Measurements from ENCODE around the gene CHRNE.
A peak's percentile ranks its signal among the peaks of the same experiment; 100 is the strongest.
"Not testable (repeated sequence)": the region's sequence is repeated elsewhere in the genome, so short reads cannot be mapped to it uniquely, and the experiment has no call there.

CHRNE gene

GRCh38 chr17:4921320-4921719 lies 18.4 kb upstream of the CHRNE start:
- FAIRE-seq = no peak
- TF ChIP-seq POLR2A (IDR thresholded peaks at IDR 0.05; ENCODE audit: low read depth, low read length) = no peak
- TF ChIP-seq TAF1 (IDR thresholded peaks at IDR 0.05; ENCODE audit: borderline replicate concordance, low read depth, low read length) = no peak
- no peak for TF ChIP-seq POLR2AphosphoS5 (IDR thresholded peaks at IDR 0.05; ENCODE audit: low read depth, low read length)
- DNase-seq (ENCODE audit: insufficient read length) = no peak

GRCh38 chr17:4920351-4921048 lies 17.6 kb upstream of the CHRNE start:
- TF ChIP-seq TAF1 (IDR thresholded peaks at IDR 0.05; ENCODE audit: borderline replicate concordance, low read depth, low read length) (no peak), POLR2A (IDR thresholded peaks at IDR 0.05; ENCODE audit: low read depth, low read length) (no peak), POLR2AphosphoS5 (IDR thresholded peaks at IDR 0.05; ENCODE audit: low read depth, low read length) (no peak)
- no peak for FAIRE-seq
- DNase-seq (ENCODE audit: insufficient read length) = no peak

GRCh38 chr17:4919511-4920047 lies 16.7 kb upstream of the CHRNE start:
- no peak for FAIRE-seq
- no peak for DNase-seq (ENCODE audit: insufficient read length)
- no peak for TF ChIP-seq POLR2AphosphoS5 (IDR thresholded peaks at IDR 0.05; ENCODE audit: low read depth, low read length)

GRCh38 chr17:4914551-4914950 lies 11.7 kb upstream of the CHRNE start:
- FAIRE-seq = not testable (repeated sequence)

GRCh38 chr17:4913994-4914393 lies 11.1 kb upstream of the CHRNE start:
- no peak for TF ChIP-seq POLR2AphosphoS5 (IDR thresholded peaks at IDR 0.05; ENCODE audit: low read depth, low read length)
- TF ChIP-seq POLR2A (IDR thresholded peaks at IDR 0.05; ENCODE audit: low read depth, low read length) = no peak
- TF ChIP-seq TAF1 (IDR thresholded peaks at IDR 0.05; ENCODE audit: borderline replicate concordance, low read depth, low read length) = no peak
- DNase-seq (ENCODE audit: insufficient read length) = no peak
- no peak for FAIRE-seq

More at GRCh38 chr17:4914551-4914950, 11.7 kb upstream of the CHRNE start:
- DNase-seq (ENCODE audit: insufficient read length) = not testable (repeated sequence)

- DNase-seq (ENCODE audit: insufficient read length) (peak; percentile 64), FAIRE-seq (peak; percentile 93)
- TF ChIP-seq POLR2AphosphoS5 (IDR thresholded peaks at IDR 0.05; ENCODE audit: low read depth, low read length) (no peak), TAF1 (IDR thresholded peaks at IDR 0.05; ENCODE audit: borderline replicate concordance, low read depth, low read length) (no peak), POLR2A (IDR thresholded peaks at IDR 0.05; ENCODE audit: low read depth, low read length) (no peak)
Observed at GRCh38 chr17:4908711-4909496, 6.0 kb upstream of the CHRNE start.

- TF ChIP-seq POLR2A (IDR thresholded peaks at IDR 0.05; ENCODE audit: low read depth, low read length) = no peak
- no peak for TF ChIP-seq POLR2AphosphoS5 (IDR thresholded peaks at IDR 0.05; ENCODE audit: low read depth, low read length)
- TF ChIP-seq TAF1 (IDR thresholded peaks at IDR 0.05; ENCODE audit: borderline replicate concordance, low read depth, low read length) = no peak
- FAIRE-seq (no peak), DNase-seq (ENCODE audit: insufficient read length) (no peak)
Observed at GRCh38 chr17:4908301-4908700, 5.4 kb upstream of the CHRNE start.

- not testable (repeated sequence) for FAIRE-seq; DNase-seq (ENCODE audit: insufficient read length)
Observed at GRCh38 chr17:4906642-4907041, 3.7 kb upstream of the CHRNE start.

GRCh38 chr17:4902540-4902939 lies 358 bp downstream of the CHRNE start:
- no peak for DNase-seq (ENCODE audit: insufficient read length)
- TF ChIP-seq TAF1 (IDR thresholded peaks at IDR 0.05; ENCODE audit: borderline replicate concordance, low read depth, low read length) (no peak), POLR2AphosphoS5 (IDR thresholded peaks at IDR 0.05; ENCODE audit: low read depth, low read length) (no peak), POLR2A (IDR thresholded peaks at IDR 0.05; ENCODE audit: low read depth, low read length) (no peak)
- no peak for FAIRE-seq

- TF ChIP-seq POLR2A (IDR thresholded peaks at IDR 0.05; ENCODE audit: low read depth, low read length) (no peak), TAF1 (IDR thresholded peaks at IDR 0.05; ENCODE audit: borderline replicate concordance, low read depth, low read length) (no peak), POLR2AphosphoS5 (IDR thresholded peaks at IDR 0.05; ENCODE audit: low read depth, low read length) (no peak)
- peak; percentile 74 for FAIRE-seq
- DNase-seq (ENCODE audit: insufficient read length) = peak; percentile 31
Observed at GRCh38 chr17:4901648-4902344, 1.1 kb downstream of the CHRNE start.

- TF ChIP-seq POLR2A (IDR thresholded peaks at IDR 0.05; ENCODE audit: low read depth, low read length) = no peak
- TF ChIP-seq TAF1 (IDR thresholded peaks at IDR 0.05; ENCODE audit: borderline replicate concordance, low read depth, low read length) = no peak
- no peak for TF ChIP-seq POLR2AphosphoS5 (IDR thresholded peaks at IDR 0.05; ENCODE audit: low read depth, low read length)
- peak; percentile 17 for FAIRE-seq
- DNase-seq (ENCODE audit: insufficient read length) = no peak
Observed at GRCh38 chr17:4901108-4901647, 1.7 kb downstream of the CHRNE start.
